K562 (cell line): ENCODE results near the gene GYG2. TPM values are rescaled to one million over a fixed set of nuclear protein-coding genes. Genes with fewer than 3 reads are reported as not detected.
"Not testable (repeated sequence)": the region's sequence is repeated elsewhere in the genome, so short reads cannot be mapped to it uniquely, and the experiment has no call there.

Experiments used
- ATAC-seq: fragments of 200-7000 bp; cut with Tn5 transposase; 3 replicates; pipeline ENCODE4 v1.9.1; 2020; ENCODE audit warnings: moderate library complexity
- BruUV-seq: library from RNA; stranded (reverse); fragments of 400-500 nt; replicated peaks from 2 replicates; lab custom pipeline; 2021; lab: Mats Ljungman, UMichigan
- CTCF ChIA-PET: fragments of 300-600 bp; formaldehyde crosslinking; extraction: SDS; loops from one replicate; lab custom pipeline; 2021; ENCODE audit warnings: low intra/inter-chr PET ratio; lab: Yijun Ruan, JAX
- POLR2A ChIA-PET: fragments of 300-600, 350-650 bp; sonication (Branson Sonifier 250); formaldehyde crosslinking; extraction: SDS; loops from one replicate; lab custom pipeline; 2021; ENCODE audit warnings: antibody characterized with exemption, inconsistent platforms; lab: Yijun Ruan, JAX
- DNase-seq, 4 experiments: peaks; one replicate each; pipeline versions ENCODE4 v3.0.0 to v3.0.0-alpha.2; 2011 to 2018; ENCODE audit warnings: low spot score in 3 of 4, mixed read lengths in 3 of 4; ENCODE audit errors: extremely low read depth in 1 of 4
- FAIRE-seq: peaks from 2 replicates; lab custom pipeline; 2011; peaks lifted over from hg19 to GRCh38; lab: Jason Lieb, UNC
- H2AFZ ChIP-seq: 2 replicates; pipeline ENCODE4 v1.6.0; 2011; ENCODE audit warnings: low read depth, low read length, control low read depth, inconsistent platforms
- H3K27ac ChIP-seq: fragments of 200-600 bp; 3 replicates; pipeline ENCODE4 v1.8.0; 2011; ENCODE audit warnings: low read depth, mild to moderate bottlenecking, control low read depth, inconsistent platforms, low read length, moderate library complexity, mixed read lengths; ENCODE audit errors: extremely low read depth
- H3K27me3 ChIP-seq, 2 experiments: fragments of 300-600 bp in 1 of 2; 2 replicates in 1 of 2; 3 replicates in 1 of 2; pipeline versions ENCODE4 v1.6.0 to v1.8.0; 2011; ENCODE audit warnings: inconsistent platforms in 2 of 2, low read length in 2 of 2, mild to moderate bottlenecking in 1 of 2, mixed read lengths in 1 of 2, moderate library complexity in 1 of 2; ENCODE audit not compliant: control insufficient read depth in 2 of 2, insufficient read depth in 2 of 2
- H3K36me3 ChIP-seq: fragments of 300-600 bp; 3 replicates; pipeline ENCODE4 v1.8.0; 2011; ENCODE audit warnings: mild to moderate bottlenecking, low read length, inconsistent platforms; ENCODE audit not compliant: control insufficient read depth, insufficient read depth
- H3K4me1 ChIP-seq, 2 experiments: fragments of 200-600 bp in 1 of 2; replicated peaks in 1 of 2; 2 replicates in 1 of 2; 3 replicates in 1 of 2; pipeline versions ENCODE4 v1.5.1 to v1.8.0; 2011; ENCODE audit warnings: inconsistent platforms in 2 of 2, low read length in 2 of 2, mild to moderate bottlenecking in 1 of 2, mixed read lengths in 1 of 2, moderate library complexity in 1 of 2; ENCODE audit not compliant: control insufficient read depth in 2 of 2, insufficient read depth in 2 of 2
- H3K4me2 ChIP-seq: 2 replicates; pipeline ENCODE4 v1.6.1; 2011; ENCODE audit warnings: low read length, control low read depth, inconsistent platforms, mixed read lengths; ENCODE audit not compliant: insufficient read depth
- H3K4me3 ChIP-seq: fragments of 200-600 bp; sonication (generic), shearing (Covaris generic); 2 replicates; pipeline ENCODE4 v1.5.1; 2016; ENCODE audit warnings: control low read depth, inconsistent platforms
- H3K79me2 ChIP-seq: fragments of 200-600 bp; 3 replicates; pipeline ENCODE4 v1.8.0; 2011; ENCODE audit warnings: low read length, inconsistent platforms; ENCODE audit not compliant: control insufficient read depth, insufficient read depth
- H3K9ac ChIP-seq, 2 experiments: 2 replicates each; pipeline versions ENCODE4 v1.6.0 to v1.6.1; 2011; ENCODE audit warnings: low read depth in 2 of 2, low read length in 2 of 2, control low read depth in 1 of 2, inconsistent platforms in 1 of 2, mild to moderate bottlenecking in 1 of 2, mixed read lengths in 1 of 2; ENCODE audit not compliant: insufficient read depth in 1 of 2
- H3K9me1 ChIP-seq: one replicate; pipeline ENCODE4 v1.6.0; 2011; ENCODE audit warnings: inconsistent platforms, mild to moderate bottlenecking, low read length, moderate library complexity; ENCODE audit not compliant: control insufficient read depth, insufficient read depth
- H3K9me3 ChIP-seq: replicated peaks from 2 replicates; pipeline ENCODE4 v1.5.1; 2011; ENCODE audit warnings: low read depth, low read length, inconsistent platforms; ENCODE audit not compliant: control insufficient read depth, insufficient read depth
- H4K20me1 ChIP-seq: replicated peaks from 2 replicates; pipeline ENCODE4 v1.6.1; 2011; ENCODE audit warnings: low read length, inconsistent platforms, mixed read lengths; ENCODE audit not compliant: control insufficient read depth, insufficient read depth
- GMEB1 ChIP-seq: fragments of 250-450 bp; sonication (Bioruptor Pico); IDR thresholded peaks from 2 replicates; pipeline ENCODE4 v1.4.0; 2020; ENCODE audit warnings: mild to moderate bottlenecking
- WGBS: fragments of 100-300 bp; shearing (Covaris generic); methylation state at CpG from one replicate; pipeline ENCODE4 v1.1.6; 2016; ENCODE audit warnings: low coverage, mixed read lengths; ENCODE audit not compliant: insufficient coverage; ENCODE audit errors: missing lambda C conversion rate; 5-methylcytosine and 5-hydroxymethylcytosine counted together
- in situ Hi-C: fragments of 300-500 bp; cut with MboI; formaldehyde crosslinking; loops from 4 replicates; pipeline ENCODE4 v1.15.0; 2018; ENCODE audit warnings: inconsistent platforms, mixed read lengths
- intact Hi-C: fragments of 100-400 bp; cut with micrococcal nuclease; formaldehyde crosslinking; loops from 2 replicates; pipeline ENCODE4 v1.14.2; 2022
- polyA plus RNA-seq, 8 experiments: library from polyadenylated mRNA; depleted of rRNA in 4 of 8; stranded (reverse) in 5 of 8; unstranded in 3 of 8; fragments of >200 nt; fragmentation: Nextera tagmentation in 2 of 8; fragmentation: Illumina TruSeq in 1 of 8; extraction: Ambion mirVana in 2 of 8; extraction: Trizol in 1 of 8; gene quantifications; 2 replicates each; pipeline versions ENCODE4 v1.2.1 to v1.2.3, GENCODE V29; 2011 to 2014; ENCODE audit warnings: inconsistent platforms in 1 of 8, missing spikeins in 1 of 8
- total RNA-seq, 7 experiments: library from RNA; depleted of rRNA in 6 of 7; stranded (reverse); fragments of >200 nt in 6 of 7; fragmentation: Illumina TruSeq in 2 of 7; extraction: Trizol in 2 of 7; gene quantifications; 2 replicates each; pipeline versions ENCODE4 v1.2.1 to v1.2.3, GENCODE V29; 2011 to 2021; ENCODE audit warnings: low replicate concordance in 1 of 7

GYG2 gene
- total and polyA plus RNA-seq, 9 of the 15 experiments (the other 6 are each of a cell fraction or from before 2014, with no cell fraction given): 0.24 to 4.4 (median 2.9) TPM

- TF ChIP-seq GMEB1 (CRISPR knock-in tag): no peak
These were observed at the start of gene GYG2 (continued) for GRCh38 chrX:2828344-2828958.

GRCh38 chrX:2780472-2781225 is 48.1 kb upstream of the GYG2 start:
- FAIRE-seq, H2AFZ ChIP-seq, H3K4me1 ChIP-seq, H3K4me2 ChIP-seq, intact Hi-C loops, H3K36me3 ChIP-seq, POLR2A ChIA-PET, BruUV-seq, H3K27ac ChIP-seq, ATAC-seq, H3K79me2 ChIP-seq, in situ Hi-C loops, H3K4me3 ChIP-seq, H3K9me1 ChIP-seq, CTCF ChIA-PET, H3K27me3 ChIP-seq, H3K9ac ChIP-seq, H4K20me1 ChIP-seq, DNase-seq, H3K9me3 ChIP-seq: not testable (repeated sequence)
- WGBS: 23% methylated on average over 9 of the region's 12 CpGs
